B cell (primary cell): ENCODE results near the gene LGALS4. TPM values are rescaled to one million over a fixed set of nuclear protein-coding genes. Genes with fewer than 3 reads are reported as not detected.
"Not testable (repeated sequence)": the region's sequence is repeated elsewhere in the genome, so short reads cannot be mapped to it uniquely, and the experiment has no call there.

ENCODE experiments used
- ATAC-seq: fragments of 200-7000 bp; cut with Tn5 transposase; one replicate; pipeline ENCODE4 v1.10.0; 2021; ENCODE audit warnings: low read depth, mild to moderate bottlenecking, moderate number of reproducible peaks, moderate library complexity
- CTCF ChIA-PET: fragments of 350-600 bp; sonication (Branson Sonifier 250); formaldehyde crosslinking; loops from one replicate; lab custom pipeline; 2021; ENCODE audit warnings: antibody characterized with exemption, inconsistent platforms; lab: Charles Lee
- POLR2A ChIA-PET: fragments of 350-600 bp; sonication (Branson Sonifier 250); formaldehyde crosslinking; loops from one replicate; lab custom pipeline; 2021; ENCODE audit warnings: antibody characterized with exemption; lab: Charles Lee
- DNase-seq: peaks from one replicate; pipeline ENCODE4 v3.0.0; 2013
- H2AFZ ChIP-seq: 2 replicates; pipeline ENCODE4 v1.6.1; 2012; ENCODE audit warnings: mild to moderate bottlenecking, low read depth, low read length; ENCODE audit not compliant: insufficient read depth, poor library complexity, severe bottlenecking
- H3K27ac ChIP-seq, 2 donors: 1 replicate in 1 of 2; 2 replicates in 1 of 2; pipeline ENCODE4 v1.5.1; 2012 to 2013; ENCODE audit warnings: low read length in 2 of 2, mild to moderate bottlenecking in 2 of 2, moderate library complexity in 1 of 2
- H3K27me3 ChIP-seq, 4 experiments: fragments of 200-600 bp in 1 of 4; sonication (generic) in 1 of 4; replicated peaks in 1 of 4; 1 replicate in 2 of 4; 2 replicates in 2 of 4; pipeline versions ENCODE4 v1.6.1 to v1.7.0; 2013 to 2016; ENCODE audit warnings: low read length in 3 of 4, mild to moderate bottlenecking in 2 of 4, mixed read lengths in 1 of 4, moderate library complexity in 1 of 4; ENCODE audit not compliant: insufficient read depth in 4 of 4, control insufficient read depth in 3 of 4; ENCODE audit errors: control extremely low read depth in 1 of 4
- H3K36me3 ChIP-seq, 2 experiments: replicated peaks in 1 of 2; 1 replicate in 1 of 2; 2 replicates in 1 of 2; pipeline versions ENCODE4 v1.6.1 to v1.7.1; 2013; ENCODE audit warnings: low read length in 1 of 2; ENCODE audit not compliant: insufficient read depth in 2 of 2, control insufficient read depth in 1 of 2; ENCODE audit errors: control extremely low read depth in 1 of 2, extremely low read depth in 1 of 2
- H3K4me1 ChIP-seq, 2 donors: fragments of 200-600 bp in 1 of 2; sonication (generic) in 1 of 2; 1 replicate in 1 of 2; 2 replicates in 1 of 2; pipeline versions ENCODE4 v1.5.1 to v1.6.1; 2013 to 2017; ENCODE audit warnings: low read length in 2 of 2; ENCODE audit not compliant: control insufficient read depth in 2 of 2, insufficient read depth in 2 of 2
- H3K4me2 ChIP-seq: replicated peaks from 2 replicates; pipeline ENCODE3; 2012; ENCODE audit warnings: mild to moderate bottlenecking, low read depth, low read length; ENCODE audit not compliant: poor library complexity, severe bottlenecking
- H3K4me3 ChIP-seq, 5 experiments: fragments of 200-600 bp in 1 of 5; sonication (generic) in 1 of 5; 1 replicate in 3 of 5; 2 replicates in 2 of 5; pipeline versions ENCODE4 v1.5.1 to v1.7.0; 2011 to 2016; ENCODE audit warnings: low read length in 4 of 5, mild to moderate bottlenecking in 4 of 5, low read depth in 2 of 5, control low read depth in 1 of 5, moderate library complexity in 1 of 5; ENCODE audit not compliant: insufficient read depth in 1 of 5; ENCODE audit errors: control extremely low read depth in 1 of 5, extremely low read depth in 1 of 5
- H3K79me2 ChIP-seq: fragments of 200-600 bp; sonication (generic); one replicate; pipeline ENCODE4 v1.6.0; 2016; ENCODE audit warnings: low read length; ENCODE audit not compliant: control insufficient read depth, insufficient read depth
- H3K9ac ChIP-seq: fragments of 200-600 bp; sonication (generic); 2 replicates; pipeline ENCODE4 v1.6.1; 2017; ENCODE audit warnings: mild to moderate bottlenecking, low read length, moderate library complexity
- H3K9me3 ChIP-seq, 3 donors: one replicate each; pipeline versions ENCODE4 v1.6.1 to v1.7.1; 2013; ENCODE audit warnings: low read length in 2 of 3; ENCODE audit not compliant: control insufficient read depth in 2 of 3, insufficient read depth in 1 of 3; ENCODE audit errors: control extremely low read depth in 1 of 3
- H4K20me1 ChIP-seq: 2 replicates; pipeline ENCODE4 v1.6.0; 2012; ENCODE audit warnings: mild to moderate bottlenecking, low read length; ENCODE audit not compliant: insufficient read depth, control insufficient read depth, poor library complexity, severe bottlenecking
- H3K27ac Mint-ChIP-seq: one replicate; pipeline ENCODE4 v1.8.0; 2021; ENCODE audit warnings: mixed read lengths
- H3K27me3 Mint-ChIP-seq: one replicate; pipeline ENCODE4 v1.8.0; 2021; ENCODE audit warnings: mixed read lengths
- H3K4me1 Mint-ChIP-seq: one replicate; pipeline ENCODE4 v1.8.0; 2021; ENCODE audit warnings: mixed read lengths
- H3K4me3 Mint-ChIP-seq: one replicate; pipeline ENCODE4 v1.8.0; 2021; ENCODE audit warnings: mixed read lengths
- H3K9me3 Mint-ChIP-seq: one replicate; pipeline ENCODE4 v1.8.0; 2022; ENCODE audit warnings: mixed read lengths; ENCODE audit not compliant: insufficient read depth
- EZH2 ChIP-seq: IDR thresholded peaks from 2 replicates; pipeline ENCODE4 v1.6.1; 2012; ENCODE audit warnings: borderline replicate concordance, low read depth, mild to moderate bottlenecking, moderate library complexity, low read length; ENCODE audit not compliant: insufficient read depth, poor library complexity, severe bottlenecking
- WGBS: methylation state at CpG from one replicate; pipeline ENCODE4 v1.1.5; 2013; ENCODE audit warnings: missing lambda C conversion rate; ENCODE audit not compliant: insufficient coverage; 5-methylcytosine and 5-hydroxymethylcytosine counted together
- intact Hi-C: fragments of 100-400 bp; cut with micrococcal nuclease; formaldehyde crosslinking; loops from one replicate; pipeline ENCODE4 v1.10.0; 2022
- polyA plus RNA-seq: library from polyadenylated mRNA; depleted of rRNA; stranded (reverse); fragments of >200 nt; gene quantifications from 2 replicates; pipeline ENCODE4 v1.2.3, GENCODE V29; 2012
- total RNA-seq, 2 donors: library from RNA; stranded (reverse); fragments of 120-200 nt in 1 of 2; gene quantifications; 1 replicate in 1 of 2; 2 replicates in 1 of 2; pipeline versions ENCODE4 v1.2.3 to v1.2.4, GENCODE V29; 2013 to 2022
- TF ChIP-seq, protein P1 (sequence below): fragments of 200-600 bp; IDR thresholded peaks from one replicate; pipeline ENCODE4 v1.8.0; 2022; ENCODE audit warnings: antibody characterized with exemption, mild to moderate bottlenecking

LGALS4 gene
- total and polyA plus RNA-seq, 2 donors (not counting 1 experiment from before 2014, with no cell fraction given) = 5.4 to 8.4 TPM

DNA sequence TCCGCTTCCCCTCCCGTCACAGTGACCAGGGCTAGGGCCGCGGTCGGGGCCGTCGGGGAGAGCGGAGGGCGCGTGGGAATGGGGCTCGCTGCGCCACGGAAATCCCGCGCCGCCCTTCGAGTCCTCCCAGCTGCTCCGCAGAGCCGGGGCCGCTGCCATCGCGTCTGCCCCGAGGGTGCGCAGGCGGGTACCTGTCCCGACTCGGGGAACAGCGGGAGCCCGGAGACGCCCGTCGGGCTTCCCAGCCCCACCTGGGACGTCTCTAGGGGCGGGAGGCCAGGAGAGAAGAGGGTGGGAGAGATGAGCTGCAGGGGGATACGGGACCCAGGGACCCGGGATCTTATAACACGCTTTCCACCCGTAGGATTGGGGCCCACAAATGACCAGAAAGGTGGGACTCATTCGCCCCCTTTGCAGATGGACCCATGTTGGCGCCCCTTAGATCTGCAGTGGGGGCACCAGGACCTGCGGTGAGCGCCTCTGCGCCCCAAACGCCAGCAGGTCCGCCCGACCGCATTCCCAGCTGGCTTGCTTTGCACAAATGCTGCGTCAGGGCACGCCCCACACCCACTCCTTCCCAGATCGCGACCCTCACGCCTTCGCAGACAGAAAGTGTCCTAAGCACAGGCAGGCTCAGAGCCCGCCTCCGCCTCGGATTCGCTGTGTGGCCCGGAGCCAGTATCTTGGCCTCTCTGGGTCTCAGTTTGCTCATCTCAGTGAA is 42.4 kb downstream of the LGALS4 start:
- CTCF ChIA-PET = interaction anchor here (1.0 to 2.0 kb wide), 22 partner anchors 8 to 367 kb away, joined by 3 to 24 read pairs (median 6); partner anchors contain the start of genes ECH1, EIF3K, FAM98C and MRPS12
- peak overlapping the region; percentile 31 to 75 for H3K27ac ChIP-seq
- POLR2A ChIA-PET = interaction anchor here (0.8 to 2.0 kb wide), 8 partner anchors 33 to 160 kb away, joined by 3 to 17 read pairs (median 7); partner anchors contain the start of genes ECH1, EIF3K, MRPS12 and SARS2
- H3K4me3 Mint-ChIP-seq = peak overlapping the region; percentile 81
- peak overlapping the region; percentile 77 for H3K4me2 ChIP-seq
- peak overlapping the region; percentile 62 for H3K9ac ChIP-seq
- not testable (repeated sequence) for H3K36me3 ChIP-seq, DNase-seq, H3K27me3 ChIP-seq, H3K27ac Mint-ChIP-seq, H3K79me2 ChIP-seq, ATAC-seq, H4K20me1 ChIP-seq, H3K9me3 Mint-ChIP-seq, H3K9me3 ChIP-seq, H3K27me3 Mint-ChIP-seq
- intact Hi-C loops = loop anchor here (2.0 kb wide), 1 partner anchor 60 kb away; the partner anchor contains the start of gene ECH1
- 5% methylated on average over 13 of the region's 58 CpGs for WGBS
- H3K4me1 ChIP-seq = peaks cover 6 to 12% of the 10 kb centered on the region in 2 donors
- H2AFZ ChIP-seq = peak overlapping the region; percentile 91
- peaks cover 11% of the 10 kb centered on the region for H3K4me1 Mint-ChIP-seq
- peak overlapping the region in 4 of 5 experiments; percentile 40 to 59 (median 47) for H3K4me3 ChIP-seq

DNA sequence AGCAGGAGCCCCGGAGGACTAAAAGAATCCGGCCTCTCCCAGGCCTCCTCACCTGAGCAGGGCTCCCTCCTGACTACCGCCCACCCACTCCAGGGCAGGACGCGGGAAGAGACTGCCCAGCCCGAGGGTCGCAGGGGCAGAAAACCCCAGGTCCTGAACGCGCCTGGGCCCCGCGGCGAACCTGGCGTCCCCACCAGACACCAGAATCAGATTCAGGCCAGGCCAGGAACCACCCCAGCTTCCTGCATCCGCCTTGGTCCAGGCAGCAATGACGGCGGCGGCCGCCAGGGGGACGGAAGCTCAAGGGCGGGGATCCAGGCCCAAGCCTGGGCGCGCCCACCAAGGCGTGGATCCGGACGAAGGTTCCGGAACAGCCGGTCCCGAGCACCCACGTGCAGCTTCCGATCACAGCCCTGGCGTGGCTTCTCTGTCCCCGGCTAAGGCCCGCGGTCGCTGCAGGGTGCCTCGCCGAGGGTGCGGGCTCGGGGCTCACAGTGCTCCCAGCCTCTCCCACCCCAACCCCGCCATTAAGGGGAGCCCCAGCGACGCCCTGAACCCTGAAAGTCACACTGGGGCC is 43.0 kb downstream of the LGALS4 start:
- ChIA-PET CTCF (interaction anchor here (0.8 to 2.0 kb wide), 27 partner anchors 9 to 367 kb away, joined by 3 to 24 read pairs (median 5); partner anchors contain the start of genes ECH1, EIF3K, FAM98C and MRPS12), POLR2A (interaction anchor here (0.5 to 2.0 kb wide), 15 partner anchors 13 to 161 kb away, joined by 3 to 17 read pairs (median 5); partner anchors contain the start of genes ECH1, EIF3K, MRPS12 and SARS2)
- WGBS = 7% methylated on average over 42 of the region's 42 CpGs
- Histone ChIP-seq H4K20me1 (no peaks in the 10 kb centered on the region), H2AFZ (peak overlapping the region; percentile 91), H3K36me3 (no peaks in the 10 kb centered on the region), H3K27ac (peak overlapping the region; percentile 75 to 77), H3K27me3 (no peaks in the 10 kb centered on the region), H3K9ac (peak overlapping the region; percentile 62), H3K4me3 (peak overlapping the region in 4 of 5 experiments; percentile 40 to 59 (median 47)), H3K4me2 (peak overlapping the region; percentile 77), H3K79me2 (no peaks in the 10 kb centered on the region), H3K4me1 (peaks cover 6 to 12% of the 10 kb centered on the region in 2 donors), H3K9me3 (peaks cover 0 to 5% (median 0%) of the 10 kb centered on the region in 3 donors)
- H3K27ac Mint-ChIP-seq = peak overlapping the region; percentile 89
- H3K27me3 Mint-ChIP-seq = no peaks in the 10 kb centered on the region
- peak; percentile 95 for DNase-seq
- no peak for TF ChIP-seq EZH2
- TF ChIP-seq, protein P1, sequence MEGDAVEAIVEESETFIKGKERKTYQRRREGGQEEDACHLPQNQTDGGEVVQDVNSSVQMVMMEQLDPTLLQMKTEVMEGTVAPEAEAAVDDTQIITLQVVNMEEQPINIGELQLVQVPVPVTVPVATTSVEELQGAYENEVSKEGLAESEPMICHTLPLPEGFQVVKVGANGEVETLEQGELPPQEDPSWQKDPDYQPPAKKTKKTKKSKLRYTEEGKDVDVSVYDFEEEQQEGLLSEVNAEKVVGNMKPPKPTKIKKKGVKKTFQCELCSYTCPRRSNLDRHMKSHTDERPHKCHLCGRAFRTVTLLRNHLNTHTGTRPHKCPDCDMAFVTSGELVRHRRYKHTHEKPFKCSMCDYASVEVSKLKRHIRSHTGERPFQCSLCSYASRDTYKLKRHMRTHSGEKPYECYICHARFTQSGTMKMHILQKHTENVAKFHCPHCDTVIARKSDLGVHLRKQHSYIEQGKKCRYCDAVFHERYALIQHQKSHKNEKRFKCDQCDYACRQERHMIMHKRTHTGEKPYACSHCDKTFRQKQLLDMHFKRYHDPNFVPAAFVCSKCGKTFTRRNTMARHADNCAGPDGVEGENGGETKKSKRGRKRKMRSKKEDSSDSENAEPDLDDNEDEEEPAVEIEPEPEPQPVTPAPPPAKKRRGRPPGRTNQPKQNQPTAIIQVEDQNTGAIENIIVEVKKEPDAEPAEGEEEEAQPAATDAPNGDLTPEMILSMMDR = peak; percentile 86
- intact Hi-C loops = loop anchor here (2.0 to 5.0 kb wide), 4 partner anchors 37 to 161 kb away; partner anchors contain the start of genes ECH1, MRPS12 and SARS2
- peak; percentile 91 for ATAC-seq
- no peaks in the 10 kb centered on the region for H3K9me3 Mint-ChIP-seq
- peaks cover 11% of the 10 kb centered on the region for H3K4me1 Mint-ChIP-seq
- peak overlapping the region; percentile 81 for H3K4me3 Mint-ChIP-seq
